ENCODE measurements around the gene DYRK3. TPM values are rescaled to one million over a fixed set of nuclear protein-coding genes. Genes with fewer than 3 reads are reported as not detected.

DYRK3 gene
- total and polyA plus RNA-seq, 9 of the 15 experiments (the other 6 are each of a cell fraction or from before 2014, with no cell fraction given), result 4.5 to 33.7 (median 25.7) TPM

- TF ChIP-seq STAT6 (CRISPR knock-in tag; IDR thresholded peaks at IDR 0.05) (0 out of 2 replicates have a peak, but pooled peaks have one; percentile 62), ATF1 (CRISPR knock-in tag; IDR thresholded peaks at IDR 0.05) (no peak), ATF1 (tag; IDR thresholded peaks at IDR 0.05) (peak; percentile 91), THAP12 (CRISPR knock-in tag; IDR thresholded peaks at IDR 0.05) (peak; percentile 95), ZNF143 (CRISPR knock-in tag; IDR thresholded peaks at IDR 0.05) (peak; percentile 48; the same call in 1 of the 2 replicates), PBX2 (CRISPR knock-in tag; IDR thresholded peaks at IDR 0.05; ENCODE audit: low read depth) (no peak), PBX2 (tag; conservative IDR thresholded peaks at IDR 0.05; ENCODE audit: low read depth) (no peak), PCBP1 (IDR thresholded peaks at IDR 0.05; ENCODE audit: low read depth, low read length, poor library complexity, severe bottlenecking) (peak; percentile 61), ZBTB8A (IDR thresholded peaks at IDR 0.05; ENCODE audit: partially characterized antibody) (no peak), HMGXB4 (CRISPR knock-in tag; IDR thresholded peaks at IDR 0.05) (peak; percentile 60; the same call in 1 of the 2 replicates), FOXA1 (IDR thresholded peaks at IDR 0.05; ENCODE audit: borderline replicate concordance) (no peak)
Observed at GRCh38 chr1:206635080-206635977, at the start of gene DYRK3 (continued).
